Epithelial cell of proximal tubule (primary cell): ENCODE measurements around the gene TNFRSF11A. TPM values are rescaled to one million over a fixed set of nuclear protein-coding genes. Genes with fewer than 3 reads are reported as not detected.
A peak's percentile ranks its signal among the peaks of the same experiment; 100 is the strongest.

Experiments
- DNase-seq: peaks from one replicate; pipeline ENCODE4 v3.0.0-alpha.2; 2011; ENCODE audit warnings: low read depth
- H3K4me3 ChIP-seq: 2 replicates; pipeline ENCODE4 v1.5.1; 2011; ENCODE audit warnings: low read depth, mild to moderate bottlenecking, low read length
- CTCF ChIP-seq: conservative IDR thresholded peaks from 2 replicates; pipeline ENCODE4 v1.5.1; 2012; ENCODE audit warnings: low read depth, mild to moderate bottlenecking, low read length
- total RNA-seq: library from RNA; depleted of rRNA; stranded (reverse); fragments of >200 nt; gene quantifications from 2 replicates; pipeline ENCODE4 v1.2.3, GENCODE V29; 2015

Gene TNFRSF11A
- total RNA-seq, result 0.80 and 4.2 TPM in 2 replicates

- TF ChIP-seq CTCF, result peak; percentile 41
- peak within 1 kb of the TSS; percentile 70 for H3K4me3 ChIP-seq
- DNase-seq, result no peak
These were observed at the start of gene TNFRSF11A for GRCh38 chr18:62324917-62325805. TNFRSF11A (plus strand) TSS chr18:62325310; CDS start chr18:62325353, 43 bp downstream.

GRCh38 chr18:62277045-62277444, 48.1 kb upstream of the TNFRSF11A start:
- DNase-seq, result no peak
- no peak for TF ChIP-seq CTCF
- H3K4me3 ChIP-seq, result no peak overlapping the region

- no peak for DNase-seq
- no peak for TF ChIP-seq CTCF
- H3K4me3 ChIP-seq, result no peak overlapping the region
These were observed 45.5 kb upstream of the TNFRSF11A start for GRCh38 chr18:62279561-62279960.

GRCh38 chr18:62280058-62280457, 45.1 kb upstream of the TNFRSF11A start:
- TF ChIP-seq CTCF, result no peak
- no peak for DNase-seq
- H3K4me3 ChIP-seq, result no peak overlapping the region

- no peak overlapping the region for H3K4me3 ChIP-seq
- no peak for TF ChIP-seq CTCF
- no peak for DNase-seq
These were observed 44.3 kb upstream of the TNFRSF11A start for GRCh38 chr18:62280786-62281185.

GRCh38 chr18:62281684-62282083, 43.4 kb upstream of the TNFRSF11A start:
- peak; percentile 9 for DNase-seq
- no peak for TF ChIP-seq CTCF
- H3K4me3 ChIP-seq, result no peak overlapping the region
